ENCODE measurements around the gene PRSS50. TPM values are rescaled to one million over a fixed set of nuclear protein-coding genes. Genes with fewer than 3 reads are reported as not detected.

Gene PRSS50
- total and polyA plus RNA-seq, 2 donors (not counting 3 experiments of a cell fraction or from before 2014, with no cell fraction given), result not detected

GRCh38 chr3:46699676-46700523 is 17.8 kb downstream of the PRSS50 start:
- Histone ChIP-seq H3K9ac (replicated peaks; ENCODE audit: extremely low read depth, insufficient read depth, low read length) (no peak overlapping the region), H3K36me3 (ENCODE audit: control insufficient read depth in 2 of 2, extremely low read depth in 1 of 2, insufficient read depth in 2 of 2, low read length in 2 of 2) (no peaks in the 10 kb centered on the region), H3K79me2 (ENCODE audit: control insufficient read depth, insufficient read depth, low read length) (no peaks in the 10 kb centered on the region), H3K9me3 (replicated peaks; ENCODE audit: control insufficient read depth, insufficient read depth, low read length) (no peaks in the 10 kb centered on the region), H4K20me1 (replicated peaks; ENCODE audit: control insufficient read depth, extremely low read depth, insufficient read depth, low read length) (no peaks in the 10 kb centered on the region), H3K4me1 (ENCODE audit: control insufficient read depth, extremely low read depth, insufficient read depth, low read length) (peaks cover 13% of the 10 kb centered on the region), H3K4me2 (ENCODE audit: insufficient read depth, low read length) (no peak overlapping the region), H2AFZ (ENCODE audit: low read depth, low read length) (no peak overlapping the region), H3K9me1 (replicated peaks; ENCODE audit: control insufficient read depth, extremely low read depth, insufficient read depth, low read length) (no peaks in the 10 kb centered on the region), H3K4me3 (replicated peaks in 1 of 3; ENCODE audit: insufficient read depth in 1 of 3, low read depth in 1 of 3, low read length in 3 of 3) (no peak overlapping the region), H3K27ac (ENCODE audit: insufficient read depth, low read depth, low read length) (no peak overlapping the region), H3K27me3 (ENCODE audit: control insufficient read depth in 2 of 2, insufficient read depth in 2 of 2, low read length in 2 of 2) (peaks cover 6 to 7% of the 10 kb centered on the region in 2 experiments)
- CTCF ChIA-PET, result no interaction called here
- no TSS peak for BruUV-seq (replicated peaks)
- POLR2A ChIA-PET, result no interaction called here
- FAIRE-seq (no peak), DNase-seq (ENCODE audit: low read depth, low spot score) (no peak)
- dilution Hi-C loops (cut with MboI; ENCODE audit: extremely low pct_ligation_motif_present, low sequenced_read_pairs), result no loop called here
- no peak for TF ChIP-seq GATA2 (IDR thresholded peaks at IDR 0.05; ENCODE audit: insufficient read depth, insufficient read length, low read depth, low read length)
- TF ChIP-seq POLR2AphosphoS5 (IDR thresholded peaks at IDR 0.05; ENCODE audit: insufficient read depth, low read depth, low read length), result no peak
- no peak for TF ChIP-seq CTCF (IDR thresholded peaks at IDR 0.05; ENCODE audit: extremely low read depth in 1 of 2, insufficient read depth in 1 of 2, low read depth in 1 of 2, low read length in 2 of 2)
- TF ChIP-seq MAX (IDR thresholded peaks at IDR 0.05; ENCODE audit: insufficient read depth, insufficient read length), result no peak
- no peak for TF ChIP-seq FOS (IDR thresholded peaks at IDR 0.05; ENCODE audit: borderline replicate concordance, insufficient read depth, low read length)
- TF ChIP-seq EZH2 (IDR thresholded peaks at IDR 0.05; ENCODE audit: borderline replicate concordance, low read depth, low read length, severe bottlenecking), result no peak
- TF ChIP-seq JUN (IDR thresholded peaks at IDR 0.05; ENCODE audit: borderline replicate concordance, insufficient read depth, insufficient read length, low read depth), result no peak
- TF ChIP-seq MYC (IDR thresholded peaks at IDR 0.05; ENCODE audit: low read depth, low read length), result no peak
- no peak for TF ChIP-seq POLR2A (IDR thresholded peaks at IDR 0.05; ENCODE audit: low read depth, low read length)
- intact Hi-C loops (cut with micrococcal nuclease), result loop anchor here (10.0 kb wide), 2 partner anchors 295 to 675 kb away; no protein-coding TSS in a partner anchor

All from endothelial cell of umbilical vein (primary cell).